Measurements from ENCODE around the gene MRPL54.

MRPL54 gene

DNA sequence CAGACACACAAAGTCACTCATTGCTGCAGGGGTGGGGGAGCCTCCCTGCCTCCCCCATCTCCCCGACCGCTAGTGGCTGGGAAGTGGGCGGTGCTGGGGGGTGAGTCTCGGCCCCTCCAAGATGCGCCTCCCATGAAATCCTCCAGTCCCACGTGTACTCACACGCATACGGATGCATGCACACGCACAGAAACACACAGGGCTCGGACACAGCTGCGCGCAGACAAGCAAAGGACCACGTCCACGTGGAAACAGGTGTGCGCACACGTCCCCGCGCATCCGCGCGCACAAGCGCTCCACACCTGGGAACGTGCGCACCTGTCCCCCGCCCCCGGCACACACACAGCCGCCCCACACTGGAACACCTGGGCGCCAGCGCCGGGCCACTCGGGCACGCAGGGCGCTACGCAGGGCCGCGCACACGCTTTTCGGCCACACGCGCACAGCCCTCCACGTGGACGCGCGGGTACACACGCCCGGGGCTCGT lies 23.0 kb downstream of the MRPL54 start:
- H3K4me3 ChIP-seq (ENCODE audit: low read depth, low read length): no peak overlapping the region
- no peak for DNase-seq (ENCODE audit: low read depth)
- no peak for TF ChIP-seq CTCF (IDR thresholded peaks at IDR 0.05; ENCODE audit: control insufficient read depth, extremely low read depth, insufficient read depth)

DNA sequence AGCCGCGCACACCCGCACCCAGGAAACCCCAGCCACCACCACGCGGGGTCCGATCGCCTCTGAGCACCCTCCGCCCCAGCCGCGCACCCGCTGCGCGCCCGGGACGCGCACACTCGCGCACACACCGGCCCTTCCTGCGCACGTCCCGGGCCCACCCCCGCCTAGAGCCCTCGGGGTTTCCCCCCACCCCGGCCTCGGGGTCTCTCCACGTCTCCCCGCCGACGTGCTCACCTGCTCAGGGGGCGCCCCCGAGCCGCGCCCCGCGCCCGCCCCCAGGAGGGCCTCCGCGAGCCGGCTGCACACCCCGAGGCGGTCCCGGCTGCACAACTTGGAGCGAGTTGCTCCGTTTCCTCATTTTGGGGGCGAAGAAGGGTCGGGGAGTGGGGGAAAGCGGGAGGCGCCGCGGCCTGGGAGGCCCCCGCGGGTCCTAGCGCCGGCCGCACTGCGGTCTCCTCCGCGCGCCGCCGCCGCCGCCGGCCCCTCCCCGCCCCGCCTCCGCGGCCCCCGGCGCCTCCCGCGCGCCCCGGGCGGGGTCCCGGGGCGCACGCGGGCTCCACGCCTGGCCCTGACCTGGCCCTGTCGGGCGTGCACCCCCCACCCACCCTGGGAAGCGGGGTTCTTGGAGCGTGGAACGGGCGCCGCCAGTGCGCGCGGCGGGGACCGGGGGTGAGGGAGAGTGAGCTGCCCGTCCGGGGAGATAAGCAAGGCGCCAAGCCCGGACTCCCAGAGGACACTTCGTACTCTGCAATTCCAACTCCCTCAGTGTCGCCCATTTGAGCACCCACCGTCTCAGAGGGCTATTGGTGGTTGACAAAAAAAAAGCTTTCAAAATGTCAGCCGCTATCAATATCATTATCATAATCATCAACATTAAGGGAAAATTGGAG lies 23.7 kb downstream of the MRPL54 start, which contains the start of gene MATK:
Gene MATK (minus strand): TSS at position 444 of the 887 bp plus-strand sequence. CDS start 1,246 bp downstream, outside the sequence.
- DNase-seq (ENCODE audit: low read depth): no peak
- H3K4me3 ChIP-seq (ENCODE audit: low read depth, low read length): no peak within 1 kb of the TSS
- no peak for TF ChIP-seq CTCF (IDR thresholded peaks at IDR 0.05; ENCODE audit: control insufficient read depth, extremely low read depth, insufficient read depth)

DNA sequence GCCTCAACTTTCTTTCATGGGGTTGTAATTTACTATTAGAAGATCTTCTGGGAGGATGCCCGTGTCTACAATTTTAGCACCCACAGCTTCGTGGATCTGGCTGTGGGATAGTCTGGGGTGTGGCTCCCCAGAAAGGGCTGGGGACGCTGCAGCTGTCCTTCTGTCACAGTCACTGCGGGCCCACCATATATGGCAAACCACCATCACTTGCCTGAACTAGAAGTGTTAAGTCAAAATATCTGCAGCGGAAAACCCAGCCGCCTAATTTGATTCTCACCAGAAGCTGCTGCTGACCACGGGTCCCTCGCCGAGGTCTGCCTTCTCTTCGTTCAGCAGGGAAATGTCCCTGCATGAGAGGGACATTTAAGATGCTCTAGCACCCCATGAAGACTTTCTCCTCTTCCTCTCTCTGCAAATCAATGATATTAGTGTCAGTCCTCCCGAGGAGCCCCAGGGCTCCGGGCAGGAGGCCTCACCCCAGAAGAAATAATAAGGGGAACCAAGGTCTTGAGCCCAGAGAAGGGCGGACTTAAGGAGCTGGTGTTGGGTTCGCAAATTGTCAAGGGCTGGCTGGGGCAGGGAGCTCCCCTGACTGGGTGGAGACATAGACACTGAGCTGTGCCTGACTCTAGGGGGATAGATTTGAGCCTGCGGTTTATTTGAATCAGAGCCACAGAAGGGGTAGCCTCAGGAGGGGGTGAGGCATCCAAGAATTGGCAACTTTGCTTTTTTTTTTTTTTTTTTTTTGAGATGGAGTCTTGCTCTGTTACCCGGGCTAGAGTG lies 26.7 kb downstream of the MRPL54 start:
- no peak for DNase-seq (ENCODE audit: low read depth)
- TF ChIP-seq CTCF (IDR thresholded peaks at IDR 0.05; ENCODE audit: control insufficient read depth, extremely low read depth, insufficient read depth): no peak
- no peak overlapping the region for H3K4me3 ChIP-seq (ENCODE audit: low read depth, low read length)

DNA sequence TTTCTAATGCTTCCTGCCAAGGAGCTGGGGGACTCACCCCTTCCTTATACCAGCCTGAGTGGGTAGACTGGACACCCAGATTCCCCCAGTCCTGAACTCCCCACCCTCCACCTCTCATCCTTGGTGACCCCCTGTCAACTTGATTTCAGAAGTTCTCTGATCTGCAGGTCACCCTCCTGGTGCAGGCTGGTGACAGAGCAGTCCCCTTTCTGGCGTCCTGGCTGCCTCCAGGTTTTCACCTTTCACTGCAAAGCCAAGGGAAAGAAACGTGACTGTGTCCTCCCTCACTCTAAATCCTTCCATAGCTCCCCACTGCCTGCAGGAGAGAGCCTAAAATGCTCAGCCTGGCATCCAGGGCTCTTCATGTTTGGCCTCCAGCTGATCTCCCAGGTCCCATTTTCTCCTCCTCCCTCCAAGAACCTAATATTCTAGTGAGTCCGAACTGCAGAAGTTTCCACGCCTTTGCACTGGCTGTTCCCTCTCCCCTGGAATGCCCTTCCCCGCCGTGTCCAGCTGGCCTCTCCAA lies 27.8 kb downstream of the MRPL54 start:
- DNase-seq (ENCODE audit: low read depth): no peak
- H3K4me3 ChIP-seq (ENCODE audit: low read depth, low read length): no peak overlapping the region
- no peak for TF ChIP-seq CTCF (IDR thresholded peaks at IDR 0.05; ENCODE audit: control insufficient read depth, extremely low read depth, insufficient read depth)

DNA sequence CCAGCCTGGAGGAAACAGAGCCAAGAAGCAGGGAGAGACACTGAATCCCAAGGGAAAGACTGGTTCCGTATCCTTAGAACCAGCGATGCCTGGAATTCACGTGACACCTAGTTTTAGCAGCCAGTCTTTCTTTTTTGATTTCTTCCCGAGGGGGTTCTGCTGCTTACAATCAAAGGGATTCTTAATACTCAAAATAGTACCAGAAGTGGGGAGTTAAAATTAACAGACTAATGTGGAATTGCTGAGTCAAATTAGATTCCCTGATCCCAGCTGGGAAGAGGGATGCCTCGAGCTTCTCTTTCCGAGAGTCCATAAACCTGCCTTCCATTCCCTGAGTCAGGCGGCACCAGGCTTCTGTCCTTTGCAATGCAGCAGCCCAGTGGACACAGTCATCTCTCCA lies 28.5 kb downstream of the MRPL54 start:
- H3K4me3 ChIP-seq (ENCODE audit: low read depth, low read length): no peak overlapping the region
- TF ChIP-seq CTCF (IDR thresholded peaks at IDR 0.05; ENCODE audit: control insufficient read depth, extremely low read depth, insufficient read depth): no peak
- no peak for DNase-seq (ENCODE audit: low read depth)

DNA sequence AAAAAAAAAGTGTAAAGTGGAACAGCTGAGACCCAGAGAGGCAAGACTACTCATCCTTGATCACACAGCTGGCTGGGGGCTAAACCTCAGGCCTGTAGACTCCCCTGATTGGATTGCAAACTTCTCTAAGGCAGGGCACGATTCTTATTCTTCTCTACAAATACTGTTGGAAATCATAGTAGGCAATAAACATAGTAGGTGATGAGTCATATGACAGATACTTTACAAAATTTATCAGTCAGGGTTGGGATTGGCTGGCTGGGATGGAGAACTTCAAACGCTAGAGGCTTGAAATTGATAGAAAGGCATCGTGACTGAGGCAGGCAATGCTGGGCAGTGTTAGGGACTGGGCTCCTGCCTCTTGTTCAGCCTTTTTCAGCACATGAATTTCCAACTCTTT lies 29.6 kb downstream of the MRPL54 start:
- no peak for DNase-seq (ENCODE audit: low read depth)
- H3K4me3 ChIP-seq (ENCODE audit: low read depth, low read length): no peak overlapping the region
- no peak for TF ChIP-seq CTCF (IDR thresholded peaks at IDR 0.05; ENCODE audit: control insufficient read depth, extremely low read depth, insufficient read depth)
